NCI-H82 treated with DMSO at 0.1 percent for 48 hours (cell line): ENCODE measurements around the gene ARR3.
"Not testable (repeated sequence)": the region's sequence is repeated elsewhere in the genome, so short reads cannot be mapped to it uniquely, and the experiment has no call there.

Experiments used
- DNase-seq: peaks from one replicate; lab custom pipeline; 2025; ENCODE audit not compliant: unreplicated experiment; lab: John Stamatoyannopoulos, UW

The ARR3 gene

GRCh38 chrX:70268034-70268433, at the start of gene ARR3:
ARR3 (plus strand) TSS chrX:70268334; CDS start chrX:70269386, 1,052 bp downstream.
- peak; percentile 92 for DNase-seq

GRCh38 chrX:70219938-70220764, 48.0 kb upstream of the ARR3 start:
- peak; percentile 10 for DNase-seq

DNA sequence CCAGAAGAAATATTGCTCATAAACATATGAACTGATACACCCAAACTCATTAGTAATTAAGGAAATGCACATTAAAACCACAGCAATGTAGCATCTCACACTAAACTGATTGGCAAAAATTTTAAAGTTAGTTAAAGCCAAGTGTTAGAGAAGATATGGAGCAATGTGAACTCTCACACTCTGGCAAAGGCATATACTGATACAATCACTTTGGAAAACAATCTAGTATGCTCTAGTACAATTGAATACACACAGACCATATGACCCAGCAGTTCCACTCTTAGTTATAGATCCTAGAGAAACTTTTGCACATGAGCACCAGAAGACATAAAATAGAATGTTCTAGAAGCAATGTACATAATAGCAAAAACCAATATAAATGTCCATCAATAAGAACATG, 42.1 kb upstream of the ARR3 start:
- DNase-seq = no peak

DNA sequence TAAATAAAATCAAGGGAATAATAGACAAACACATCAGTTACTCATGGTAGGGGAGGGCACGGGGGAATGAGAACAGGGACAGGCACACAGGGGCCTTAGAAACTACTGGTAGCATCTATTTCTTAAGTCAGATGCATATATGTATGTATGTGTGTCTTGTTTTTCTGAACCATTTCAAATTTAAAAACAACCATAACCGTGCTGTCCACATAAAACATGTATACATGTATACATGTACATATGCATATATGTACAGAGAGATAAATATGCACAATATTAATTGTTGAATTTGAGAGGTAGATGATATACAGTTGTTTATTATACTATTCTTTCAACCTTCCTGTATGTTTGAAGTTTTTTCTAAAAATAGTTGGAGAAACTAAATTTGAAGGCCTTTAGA, 41.4 kb upstream of the ARR3 start:
- no peak for DNase-seq

DNA sequence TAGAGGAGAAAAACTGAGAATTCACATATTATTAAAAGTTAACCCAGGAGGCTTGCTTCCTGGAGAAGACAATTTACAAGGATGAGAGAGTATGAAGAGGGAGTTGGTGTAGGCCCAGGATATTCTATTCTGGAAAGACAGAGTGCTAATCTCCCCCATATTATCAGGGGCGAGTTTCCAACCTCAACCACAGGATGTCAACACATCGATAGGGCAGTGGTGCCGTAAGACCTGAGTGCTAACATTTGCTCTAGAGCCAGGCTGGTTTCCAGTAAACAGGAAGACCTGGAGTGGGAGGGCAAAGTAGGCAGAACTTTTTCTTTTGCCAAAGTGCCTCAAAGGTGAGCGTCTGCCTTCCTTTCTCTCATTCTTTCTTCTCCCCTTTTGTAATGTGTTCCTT, 36.5 kb upstream of the ARR3 start:
- DNase-seq = no peak

- DNase-seq = no peak
Observed at GRCh38 chrX:70234355-70234754, 33.8 kb upstream of the ARR3 start, which contains the start of gene AWAT1. AWAT1 (plus strand) TSS chrX:70234655; CDS start chrX:70234696, 41 bp downstream.

GRCh38 chrX:70240751-70241150, 27.4 kb upstream of the ARR3 start:
- no peak for DNase-seq

DNA sequence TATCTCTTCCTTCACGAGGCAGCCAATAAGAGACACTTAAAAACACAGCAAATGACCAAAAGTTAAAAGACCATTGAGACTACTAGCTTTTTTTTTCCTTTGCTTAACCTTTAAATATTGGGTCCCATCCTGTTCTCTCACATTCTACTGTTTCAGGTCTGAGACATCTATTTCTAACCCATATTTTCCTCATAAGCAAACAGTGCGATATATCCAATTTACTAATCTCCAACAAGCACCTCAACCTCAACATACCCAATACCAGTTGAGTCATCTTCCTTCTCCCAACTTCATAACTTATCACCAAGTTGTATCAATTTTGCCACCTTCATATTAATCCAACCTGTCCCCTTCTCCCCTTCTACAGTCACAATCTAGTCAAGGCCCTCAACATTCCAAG, 26.6 kb upstream of the ARR3 start:
- no peak for DNase-seq

DNA sequence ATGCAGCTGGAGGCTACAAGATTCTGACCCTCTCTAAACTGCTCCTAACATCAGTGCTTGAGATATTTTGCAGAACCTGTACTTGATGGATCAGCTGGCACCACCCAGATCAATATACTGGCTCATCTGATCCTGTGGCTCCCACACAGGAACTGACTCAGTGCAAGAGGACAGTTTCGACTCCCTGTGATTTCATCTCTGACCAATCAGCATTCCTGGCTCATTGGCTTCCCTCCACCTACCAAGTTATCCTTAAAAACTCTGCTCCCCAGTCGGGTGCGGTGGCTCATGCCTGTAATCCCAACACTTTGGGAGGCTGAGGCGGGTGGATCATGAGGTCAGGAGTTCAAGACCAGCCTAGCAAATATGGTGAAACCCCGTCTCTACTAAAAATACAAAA, 24.5 kb upstream of the ARR3 start:
- not testable (repeated sequence) for DNase-seq

DNA sequence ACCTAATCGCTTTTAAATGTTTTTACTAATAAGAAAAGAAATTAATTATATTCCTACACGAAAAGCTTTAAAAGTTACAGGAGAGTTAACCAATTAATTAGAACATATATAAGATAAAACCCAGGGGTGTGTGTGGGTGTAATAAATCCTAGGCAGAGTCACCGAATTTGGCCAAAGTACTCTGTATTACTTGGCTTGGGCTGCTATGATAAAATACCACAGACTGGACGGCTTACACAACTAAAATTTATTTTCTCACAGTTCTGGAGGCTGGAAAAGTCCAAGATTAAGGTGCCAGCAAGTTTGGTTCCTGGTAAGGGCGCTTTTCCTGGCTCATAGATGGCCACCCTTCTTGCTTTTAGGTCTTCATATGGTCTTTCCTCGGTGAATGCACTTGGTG, 23.3 kb upstream of the ARR3 start:
- DNase-seq = no peak

- DNase-seq = no peak
Observed at GRCh38 chrX:70247252-70247651, 20.9 kb upstream of the ARR3 start.

DNA sequence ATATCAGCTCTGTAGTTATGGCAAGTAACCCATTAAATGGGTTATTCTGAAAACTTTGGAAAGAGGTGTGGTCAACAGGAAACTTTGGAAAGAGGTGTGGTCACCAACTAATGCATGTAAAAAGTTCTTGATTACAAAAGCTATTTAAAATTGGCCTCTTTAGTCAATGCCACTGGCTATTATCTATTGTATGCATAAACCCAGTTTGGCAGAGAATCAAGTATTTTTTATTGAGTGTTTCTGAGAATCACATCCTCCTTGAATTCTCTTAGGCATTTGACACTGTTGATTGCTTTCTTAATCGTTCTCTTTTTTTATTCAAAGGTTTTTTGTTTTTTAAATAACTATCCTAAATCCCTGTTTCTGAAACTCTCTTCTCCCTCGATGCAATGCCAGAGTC, 15.6 kb upstream of the ARR3 start:
- DNase-seq = no peak

DNA sequence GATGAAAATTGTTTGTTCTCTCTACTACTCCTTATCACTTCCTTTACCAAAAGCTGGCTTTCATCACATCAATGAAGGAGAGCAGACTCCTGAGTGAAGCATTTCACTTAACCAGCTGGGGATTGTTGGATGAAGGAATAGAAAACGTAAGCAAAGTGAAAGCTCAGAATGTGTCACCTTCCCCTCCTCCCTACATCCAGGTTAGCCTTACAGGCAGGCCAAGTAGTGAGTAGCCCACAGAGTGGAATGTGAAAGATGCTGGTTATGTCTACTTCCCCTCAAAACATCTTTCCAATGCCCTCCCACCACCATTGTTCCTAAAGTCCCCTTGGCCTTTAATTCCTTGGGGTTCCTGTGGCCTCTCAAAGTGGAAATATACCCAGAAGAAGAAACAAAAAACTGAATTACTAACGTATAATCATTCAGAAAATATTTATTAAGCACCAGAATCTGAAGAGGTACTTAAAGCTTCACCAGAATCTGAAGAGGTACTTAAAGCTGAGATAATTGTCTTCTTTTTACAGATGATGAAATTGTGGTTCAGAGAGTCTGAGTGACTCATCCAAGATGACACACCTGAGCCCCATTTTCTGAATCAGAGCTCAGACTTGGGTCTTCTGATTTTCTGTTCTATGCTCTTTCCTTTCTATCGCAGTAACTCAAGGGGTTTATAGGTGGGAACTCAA, 14.6 kb upstream of the ARR3 start:
- no peak for DNase-seq

- no peak for DNase-seq
Observed at GRCh38 chrX:70254063-70254400, 14.1 kb upstream of the ARR3 start.

GRCh38 chrX:70254909-70255308, 13.2 kb upstream of the ARR3 start:
- DNase-seq = no peak

DNA sequence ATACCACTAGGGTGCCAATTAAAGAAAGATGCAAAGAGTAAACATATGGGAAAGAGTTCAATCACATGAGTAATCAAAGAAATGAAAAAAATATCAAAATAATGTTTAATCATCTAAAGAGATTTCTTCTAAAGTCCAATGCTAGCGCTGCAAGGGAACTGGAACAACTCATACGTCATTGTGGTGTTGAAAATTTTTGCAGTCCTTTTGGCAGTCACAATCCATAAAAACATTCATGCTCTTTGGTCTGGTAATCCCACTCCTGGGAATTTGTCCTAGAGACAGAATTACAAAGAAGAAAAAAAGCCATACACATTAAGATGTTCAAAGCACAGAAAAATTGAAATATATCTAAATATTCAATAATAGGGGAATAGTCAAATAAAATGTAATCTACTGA, 12.7 kb upstream of the ARR3 start:
- DNase-seq = no peak

GRCh38 chrX:70257423-70258288, 10.5 kb upstream of the ARR3 start:
- DNase-seq = no peak

- no peak for DNase-seq
Observed at GRCh38 chrX:70260104-70260503, 8.0 kb upstream of the ARR3 start, which contains the start of gene P2RY4. P2RY4 (minus strand) TSS chrX:70260204; CDS start chrX:70259624, 580 bp downstream.

GRCh38 chrX:70262952-70263567, 5.1 kb upstream of the ARR3 start:
- peak; percentile 31 for DNase-seq

DNA sequence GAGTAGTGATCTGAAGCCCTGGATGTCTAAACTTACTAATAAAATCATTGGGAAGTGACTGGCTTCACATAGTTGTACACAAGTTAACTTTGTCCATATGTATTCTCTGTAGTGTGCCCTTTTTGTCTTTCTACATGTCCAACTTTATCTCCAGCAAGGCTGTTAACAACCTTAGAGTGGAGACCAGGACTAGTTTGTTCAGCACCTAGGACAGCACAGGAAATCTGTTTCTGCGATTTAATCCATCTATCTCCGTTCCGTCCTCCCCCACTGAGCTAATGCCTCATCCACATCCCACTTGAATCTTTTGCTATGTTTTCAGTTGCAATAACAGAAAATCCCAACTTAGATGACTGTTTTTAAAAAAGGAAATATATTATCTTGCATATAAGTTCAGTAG, 3.4 kb upstream of the ARR3 start:
- DNase-seq = no peak

DNA sequence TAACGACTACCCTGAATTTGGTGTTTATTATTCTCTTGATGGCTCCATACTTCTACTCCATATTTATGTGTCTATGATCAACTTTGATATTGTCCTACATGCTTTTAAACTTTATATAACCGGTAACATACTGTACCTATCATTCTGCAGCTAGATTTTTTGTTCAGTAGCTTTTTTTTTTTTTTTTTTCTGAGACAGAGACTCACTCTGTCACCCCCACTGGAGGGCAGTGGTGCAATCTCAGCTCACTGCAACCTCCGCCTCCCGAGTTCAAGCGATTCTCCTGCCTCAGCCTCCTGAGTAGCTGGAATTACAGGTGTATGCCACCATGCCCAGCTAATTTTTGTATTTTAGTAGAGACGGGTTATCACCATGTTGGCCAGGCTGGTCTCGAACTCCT, 5.9 kb downstream of the ARR3 start:
- not testable (repeated sequence) for DNase-seq
